ENCODE results near the gene DENND1A.
"Not testable (repeated sequence)": the region's sequence is repeated elsewhere in the genome, so short reads cannot be mapped to it uniquely, and the experiment has no call there.

The DENND1A gene

DNA sequence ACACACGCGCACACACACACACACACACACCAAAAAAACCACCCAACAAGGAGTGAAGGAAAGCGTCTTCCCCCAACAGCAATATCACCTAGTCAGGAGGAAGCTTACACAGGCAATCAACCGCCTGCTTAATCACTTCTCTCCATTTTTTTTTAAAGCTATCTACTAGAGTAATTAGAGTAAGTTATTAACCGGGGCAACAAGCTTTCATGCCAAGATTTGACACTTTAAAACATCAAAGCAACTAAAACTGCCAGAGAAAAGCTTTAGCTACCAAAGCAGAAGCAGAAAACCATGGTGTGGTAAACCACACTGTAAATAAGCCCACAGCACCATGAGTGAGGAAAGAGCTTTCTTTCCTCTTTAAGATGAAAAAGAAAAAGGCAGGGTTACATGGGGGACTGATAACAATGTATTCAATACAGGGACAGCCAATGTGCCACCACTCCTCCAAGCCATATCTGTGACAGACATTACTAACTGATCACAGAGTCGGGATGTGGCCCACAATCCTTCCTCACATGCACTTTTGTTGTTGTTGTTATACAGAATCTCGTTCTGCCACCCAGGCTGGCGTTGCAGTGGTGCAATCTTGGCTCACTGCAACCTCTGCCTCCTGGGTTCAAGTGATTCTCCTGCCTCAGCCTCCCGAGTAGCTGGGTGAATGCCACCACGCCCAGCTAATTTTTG lies 291.8 kb downstream of the DENND1A start:
- DNase-seq (ENCODE audit: low spot score) = no peak
- in situ Hi-C loops (cut with MboI; ENCODE audit: low sequenced_read_pairs, unreplicated experiment) = no loop called here

GRCh38 chr9:123637606-123637944 lies 292.4 kb downstream of the DENND1A start:
- no peak for DNase-seq (ENCODE audit: low spot score)
- TF ChIP-seq, protein P1, sequence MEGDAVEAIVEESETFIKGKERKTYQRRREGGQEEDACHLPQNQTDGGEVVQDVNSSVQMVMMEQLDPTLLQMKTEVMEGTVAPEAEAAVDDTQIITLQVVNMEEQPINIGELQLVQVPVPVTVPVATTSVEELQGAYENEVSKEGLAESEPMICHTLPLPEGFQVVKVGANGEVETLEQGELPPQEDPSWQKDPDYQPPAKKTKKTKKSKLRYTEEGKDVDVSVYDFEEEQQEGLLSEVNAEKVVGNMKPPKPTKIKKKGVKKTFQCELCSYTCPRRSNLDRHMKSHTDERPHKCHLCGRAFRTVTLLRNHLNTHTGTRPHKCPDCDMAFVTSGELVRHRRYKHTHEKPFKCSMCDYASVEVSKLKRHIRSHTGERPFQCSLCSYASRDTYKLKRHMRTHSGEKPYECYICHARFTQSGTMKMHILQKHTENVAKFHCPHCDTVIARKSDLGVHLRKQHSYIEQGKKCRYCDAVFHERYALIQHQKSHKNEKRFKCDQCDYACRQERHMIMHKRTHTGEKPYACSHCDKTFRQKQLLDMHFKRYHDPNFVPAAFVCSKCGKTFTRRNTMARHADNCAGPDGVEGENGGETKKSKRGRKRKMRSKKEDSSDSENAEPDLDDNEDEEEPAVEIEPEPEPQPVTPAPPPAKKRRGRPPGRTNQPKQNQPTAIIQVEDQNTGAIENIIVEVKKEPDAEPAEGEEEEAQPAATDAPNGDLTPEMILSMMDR (IDR thresholded peaks at IDR 0.05; ENCODE audit: borderline replicate concordance, control extremely low read depth, extremely low read depth, insufficient read depth, missing control alignments) = no peak
- in situ Hi-C loops (cut with MboI; ENCODE audit: low sequenced_read_pairs, unreplicated experiment) = no loop called here

More for the DNA sequence above, 291.8 kb downstream of the DENND1A start:
- TF ChIP-seq, protein P1 (IDR thresholded peaks at IDR 0.05; ENCODE audit: borderline replicate concordance, control extremely low read depth, extremely low read depth, insufficient read depth, missing control alignments) = no peak

DNA sequence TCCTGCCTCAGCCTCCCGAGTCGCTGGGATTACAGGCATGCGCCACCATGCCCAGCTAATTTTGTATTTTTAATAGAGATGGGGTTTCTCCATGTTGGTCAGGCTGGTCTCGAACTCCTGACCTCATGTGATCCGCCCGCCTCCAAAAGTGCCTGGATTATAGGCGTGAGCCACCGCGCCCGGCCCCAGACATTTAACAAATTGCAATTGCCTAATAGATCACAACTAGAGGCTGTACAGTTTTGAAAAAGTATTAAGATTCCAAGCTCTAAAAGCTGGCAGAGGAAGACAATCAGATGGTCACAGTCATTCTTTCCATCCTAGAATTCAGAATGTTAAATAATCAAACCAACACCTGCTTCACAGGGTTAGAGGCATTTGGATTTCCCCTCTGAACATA lies 293.1 kb downstream of the DENND1A start:
- in situ Hi-C loops (cut with MboI; ENCODE audit: low sequenced_read_pairs, unreplicated experiment); DNase-seq (ENCODE audit: low spot score): not testable (repeated sequence)

GRCh38 chr9:123631862-123632261 lies 298.1 kb downstream of the DENND1A start:
- in situ Hi-C loops (cut with MboI; ENCODE audit: low sequenced_read_pairs, unreplicated experiment) = no loop called here
- TF ChIP-seq, protein P1 (IDR thresholded peaks at IDR 0.05; ENCODE audit: borderline replicate concordance, control extremely low read depth, extremely low read depth, insufficient read depth, missing control alignments) = no peak
- DNase-seq (ENCODE audit: low spot score) = no peak

DNA sequence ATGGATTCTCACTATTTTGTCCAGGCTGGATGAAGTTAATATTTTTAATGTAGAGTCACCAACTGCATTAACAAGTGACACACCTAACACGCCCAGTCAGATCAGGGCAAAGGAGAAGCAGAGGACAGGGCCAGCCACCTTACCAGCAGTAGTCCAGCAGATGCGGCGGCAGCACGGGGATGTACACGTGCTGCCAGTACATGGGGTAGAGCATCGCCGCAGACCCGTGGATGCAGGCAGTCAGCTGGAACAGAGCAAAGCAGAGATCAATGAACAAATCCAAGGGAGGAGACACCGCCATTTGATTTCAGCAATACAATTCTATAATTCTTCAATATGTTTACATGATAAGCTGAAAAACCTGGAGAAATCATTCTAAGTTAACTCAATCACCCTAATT lies 299.7 kb downstream of the DENND1A start:
- DNase-seq (ENCODE audit: low spot score) = no peak
- TF ChIP-seq, protein P1 (IDR thresholded peaks at IDR 0.05; ENCODE audit: borderline replicate concordance, control extremely low read depth, extremely low read depth, insufficient read depth, missing control alignments) = no peak
- in situ Hi-C loops (cut with MboI; ENCODE audit: low sequenced_read_pairs, unreplicated experiment) = no loop called here

GRCh38 chr9:123629531-123629930 lies 300.4 kb downstream of the DENND1A start:
- in situ Hi-C loops (cut with MboI; ENCODE audit: low sequenced_read_pairs, unreplicated experiment) = no loop called here
- DNase-seq (ENCODE audit: low spot score) = no peak
- TF ChIP-seq, protein P1 (IDR thresholded peaks at IDR 0.05; ENCODE audit: borderline replicate concordance, control extremely low read depth, extremely low read depth, insufficient read depth, missing control alignments) = no peak

DNA sequence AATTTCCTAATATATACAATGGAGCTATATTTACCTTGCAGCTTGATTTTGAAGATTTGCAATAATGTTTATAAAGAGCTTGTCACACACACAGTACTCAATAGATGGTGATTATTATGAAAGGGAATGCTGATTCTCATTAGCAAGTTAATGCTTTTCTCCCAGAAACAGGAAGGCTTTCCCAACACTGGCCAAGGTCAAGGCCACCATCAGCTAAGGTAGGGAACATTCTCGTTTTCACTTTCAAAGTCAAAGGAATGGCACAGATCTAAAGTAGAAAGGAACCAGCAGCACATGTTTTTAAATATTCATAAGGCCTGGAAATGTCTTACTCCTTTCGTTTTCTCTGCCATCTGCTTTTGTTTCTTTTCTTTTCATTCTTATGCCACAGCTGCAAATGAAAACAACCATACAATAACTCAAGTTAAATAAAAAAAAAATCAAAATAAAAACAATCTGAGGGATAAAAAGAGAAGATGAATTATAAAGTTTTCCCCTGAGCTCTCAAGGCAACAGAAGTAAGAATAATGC lies 307.1 kb downstream of the DENND1A start:
- TF ChIP-seq, protein P1 (IDR thresholded peaks at IDR 0.05; ENCODE audit: borderline replicate concordance, control extremely low read depth, extremely low read depth, insufficient read depth, missing control alignments) = no peak
- in situ Hi-C loops (cut with MboI; ENCODE audit: low sequenced_read_pairs, unreplicated experiment) = no loop called here
- no peak for DNase-seq (ENCODE audit: low spot score)
